B cell (primary cell): Measurements from ENCODE around the gene PDLIM5. TPM values are rescaled to one million over a fixed set of nuclear protein-coding genes. Genes with fewer than 3 reads are reported as not detected.

Experiments
- ATAC-seq: fragments of 200-7000 bp; cut with Tn5 transposase; one replicate; pipeline ENCODE4 v1.10.0; 2021; ENCODE audit warnings: low read depth, mild to moderate bottlenecking, moderate number of reproducible peaks, moderate library complexity
- CTCF ChIA-PET: fragments of 350-600 bp; sonication (Branson Sonifier 250); formaldehyde crosslinking; loops from one replicate; lab custom pipeline; 2021; ENCODE audit warnings: antibody characterized with exemption, inconsistent platforms; lab: Charles Lee
- POLR2A ChIA-PET: fragments of 350-600 bp; sonication (Branson Sonifier 250); formaldehyde crosslinking; loops from one replicate; lab custom pipeline; 2021; ENCODE audit warnings: antibody characterized with exemption; lab: Charles Lee
- DNase-seq: peaks from one replicate; pipeline ENCODE4 v3.0.0; 2013
- H2AFZ ChIP-seq: 2 replicates; pipeline ENCODE4 v1.6.1; 2012; ENCODE audit warnings: mild to moderate bottlenecking, low read depth, low read length; ENCODE audit not compliant: insufficient read depth, poor library complexity, severe bottlenecking
- H3K27ac ChIP-seq, 2 donors: 1 replicate in 1 of 2; 2 replicates in 1 of 2; pipeline ENCODE4 v1.5.1; 2012 to 2013; ENCODE audit warnings: low read length in 2 of 2, mild to moderate bottlenecking in 2 of 2, moderate library complexity in 1 of 2
- H3K27me3 ChIP-seq, 4 experiments: fragments of 200-600 bp in 1 of 4; sonication (generic) in 1 of 4; replicated peaks in 1 of 4; 1 replicate in 2 of 4; 2 replicates in 2 of 4; pipeline versions ENCODE4 v1.6.1 to v1.7.0; 2013 to 2016; ENCODE audit warnings: low read length in 3 of 4, mild to moderate bottlenecking in 2 of 4, mixed read lengths in 1 of 4, moderate library complexity in 1 of 4; ENCODE audit not compliant: insufficient read depth in 4 of 4, control insufficient read depth in 3 of 4; ENCODE audit errors: control extremely low read depth in 1 of 4
- H3K36me3 ChIP-seq, 2 experiments: replicated peaks in 1 of 2; 1 replicate in 1 of 2; 2 replicates in 1 of 2; pipeline versions ENCODE4 v1.6.1 to v1.7.1; 2013; ENCODE audit warnings: low read length in 1 of 2; ENCODE audit not compliant: insufficient read depth in 2 of 2, control insufficient read depth in 1 of 2; ENCODE audit errors: control extremely low read depth in 1 of 2, extremely low read depth in 1 of 2
- H3K4me1 ChIP-seq, 2 donors: fragments of 200-600 bp in 1 of 2; sonication (generic) in 1 of 2; 1 replicate in 1 of 2; 2 replicates in 1 of 2; pipeline versions ENCODE4 v1.5.1 to v1.6.1; 2013 to 2017; ENCODE audit warnings: low read length in 2 of 2; ENCODE audit not compliant: control insufficient read depth in 2 of 2, insufficient read depth in 2 of 2
- H3K4me2 ChIP-seq: replicated peaks from 2 replicates; pipeline ENCODE3; 2012; ENCODE audit warnings: mild to moderate bottlenecking, low read depth, low read length; ENCODE audit not compliant: poor library complexity, severe bottlenecking
- H3K4me3 ChIP-seq, 5 experiments: fragments of 200-600 bp in 1 of 5; sonication (generic) in 1 of 5; 1 replicate in 3 of 5; 2 replicates in 2 of 5; pipeline versions ENCODE4 v1.5.1 to v1.7.0; 2011 to 2016; ENCODE audit warnings: low read length in 4 of 5, mild to moderate bottlenecking in 4 of 5, low read depth in 2 of 5, control low read depth in 1 of 5, moderate library complexity in 1 of 5; ENCODE audit not compliant: insufficient read depth in 1 of 5; ENCODE audit errors: control extremely low read depth in 1 of 5, extremely low read depth in 1 of 5
- H3K79me2 ChIP-seq: fragments of 200-600 bp; sonication (generic); one replicate; pipeline ENCODE4 v1.6.0; 2016; ENCODE audit warnings: low read length; ENCODE audit not compliant: control insufficient read depth, insufficient read depth
- H3K9ac ChIP-seq: fragments of 200-600 bp; sonication (generic); 2 replicates; pipeline ENCODE4 v1.6.1; 2017; ENCODE audit warnings: mild to moderate bottlenecking, low read length, moderate library complexity
- H3K9me3 ChIP-seq, 3 donors: one replicate each; pipeline versions ENCODE4 v1.6.1 to v1.7.1; 2013; ENCODE audit warnings: low read length in 2 of 3; ENCODE audit not compliant: control insufficient read depth in 2 of 3, insufficient read depth in 1 of 3; ENCODE audit errors: control extremely low read depth in 1 of 3
- H4K20me1 ChIP-seq: 2 replicates; pipeline ENCODE4 v1.6.0; 2012; ENCODE audit warnings: mild to moderate bottlenecking, low read length; ENCODE audit not compliant: insufficient read depth, control insufficient read depth, poor library complexity, severe bottlenecking
- H3K27ac Mint-ChIP-seq: one replicate; pipeline ENCODE4 v1.8.0; 2021; ENCODE audit warnings: mixed read lengths
- H3K27me3 Mint-ChIP-seq: one replicate; pipeline ENCODE4 v1.8.0; 2021; ENCODE audit warnings: mixed read lengths
- H3K4me1 Mint-ChIP-seq: one replicate; pipeline ENCODE4 v1.8.0; 2021; ENCODE audit warnings: mixed read lengths
- H3K4me3 Mint-ChIP-seq: one replicate; pipeline ENCODE4 v1.8.0; 2021; ENCODE audit warnings: mixed read lengths
- H3K9me3 Mint-ChIP-seq: one replicate; pipeline ENCODE4 v1.8.0; 2022; ENCODE audit warnings: mixed read lengths; ENCODE audit not compliant: insufficient read depth
- CTCF ChIP-seq: fragments of 200-600 bp; IDR thresholded peaks from one replicate; pipeline ENCODE4 v1.8.0; 2022; ENCODE audit warnings: antibody characterized with exemption, mild to moderate bottlenecking
- EZH2 ChIP-seq: IDR thresholded peaks from 2 replicates; pipeline ENCODE4 v1.6.1; 2012; ENCODE audit warnings: borderline replicate concordance, low read depth, mild to moderate bottlenecking, moderate library complexity, low read length; ENCODE audit not compliant: insufficient read depth, poor library complexity, severe bottlenecking
- WGBS: methylation state at CpG from one replicate; pipeline ENCODE4 v1.1.5; 2013; ENCODE audit warnings: missing lambda C conversion rate; ENCODE audit not compliant: insufficient coverage; 5-methylcytosine and 5-hydroxymethylcytosine counted together
- intact Hi-C: fragments of 100-400 bp; cut with micrococcal nuclease; formaldehyde crosslinking; loops from one replicate; pipeline ENCODE4 v1.10.0; 2022
- polyA plus RNA-seq: library from polyadenylated mRNA; depleted of rRNA; stranded (reverse); fragments of >200 nt; gene quantifications from 2 replicates; pipeline ENCODE4 v1.2.3, GENCODE V29; 2012
- total RNA-seq, 2 donors: library from RNA; stranded (reverse); fragments of 120-200 nt in 1 of 2; gene quantifications; 1 replicate in 1 of 2; 2 replicates in 1 of 2; pipeline versions ENCODE4 v1.2.3 to v1.2.4, GENCODE V29; 2013 to 2022

The PDLIM5 gene
- total and polyA plus RNA-seq, 2 donors (not counting 1 experiment from before 2014, with no cell fraction given), result 24.0 to 30.2 TPM

- WGBS, result no CpG with 5 or more reads among the region's 2 CpGs
- Histone ChIP-seq H3K4me3 (no peak overlapping the region), H3K27ac (no peak overlapping the region), H3K4me1 (no peaks in the 10 kb centered on the region), H3K9ac (no peak overlapping the region), H4K20me1 (no peaks in the 10 kb centered on the region), H2AFZ (no peak overlapping the region), H3K27me3 (no peaks in the 10 kb centered on the region), H3K9me3 (no peaks in the 10 kb centered on the region), H3K36me3 (no peaks in the 10 kb centered on the region), H3K79me2 (no peaks in the 10 kb centered on the region), H3K4me2 (no peak overlapping the region)
- no peak overlapping the region for H3K27ac Mint-ChIP-seq
- no peak for ATAC-seq
- ChIA-PET CTCF (no interaction called here), POLR2A (no interaction called here)
- no peak for DNase-seq
- TF ChIP-seq EZH2 (no peak), CTCF (no peak)
- no peaks in the 10 kb centered on the region for H3K9me3 Mint-ChIP-seq
- H3K27me3 Mint-ChIP-seq, result no peaks in the 10 kb centered on the region
- H3K4me1 Mint-ChIP-seq, result no peaks in the 10 kb centered on the region
- H3K4me3 Mint-ChIP-seq, result no peak overlapping the region
- intact Hi-C loops, result no loop called here
Measured at GRCh38 chr4:94491322-94491721, 39.6 kb downstream of the PDLIM5 start.

GRCh38 chr4:94495408-94495807, 43.7 kb downstream of the PDLIM5 start:
- ATAC-seq, result no peak
- WGBS, result 100% methylated on average over 2 of the region's 2 CpGs
- POLR2A ChIA-PET, result no interaction called here

More at GRCh38 chr4:94495408-94495807, 43.7 kb downstream of the PDLIM5 start:
- no peak overlapping the region for H2AFZ ChIP-seq
- H3K4me3 ChIP-seq, result no peak overlapping the region
- Mint-ChIP-seq H3K4me1 (peaks cover 5% of the 10 kb centered on the region), H3K4me3 (no peak overlapping the region), H3K27ac (no peak overlapping the region), H3K9me3 (no peaks in the 10 kb centered on the region), H3K27me3 (no peaks in the 10 kb centered on the region)
- DNase-seq, result no peak
- no peak for TF ChIP-seq EZH2
- no peak for TF ChIP-seq CTCF
- H3K79me2 ChIP-seq, result no peaks in the 10 kb centered on the region
- H3K27ac ChIP-seq, result no peak overlapping the region
- intact Hi-C loops, result no loop called here
- no peaks in the 10 kb centered on the region for H4K20me1 ChIP-seq
- no peaks in the 10 kb centered on the region for H3K9me3 ChIP-seq
- H3K36me3 ChIP-seq, result no peaks in the 10 kb centered on the region
- H3K4me1 ChIP-seq, result no peaks in the 10 kb centered on the region
- no peaks in the 10 kb centered on the region for H3K27me3 ChIP-seq
- CTCF ChIA-PET, result no interaction called here
- no peak overlapping the region for H3K4me2 ChIP-seq
- H3K9ac ChIP-seq, result no peak overlapping the region
